ENCODE data around the gene PCSK4. TPM values are rescaled to one million over a fixed set of nuclear protein-coding genes. Genes with fewer than 3 reads are reported as not detected.
A peak's percentile ranks its signal among the peaks of the same experiment; 100 is the strongest.

Gene PCSK4
- total RNA-seq, 1 donor from 2014 or later: 0.53 TPM

DNA sequence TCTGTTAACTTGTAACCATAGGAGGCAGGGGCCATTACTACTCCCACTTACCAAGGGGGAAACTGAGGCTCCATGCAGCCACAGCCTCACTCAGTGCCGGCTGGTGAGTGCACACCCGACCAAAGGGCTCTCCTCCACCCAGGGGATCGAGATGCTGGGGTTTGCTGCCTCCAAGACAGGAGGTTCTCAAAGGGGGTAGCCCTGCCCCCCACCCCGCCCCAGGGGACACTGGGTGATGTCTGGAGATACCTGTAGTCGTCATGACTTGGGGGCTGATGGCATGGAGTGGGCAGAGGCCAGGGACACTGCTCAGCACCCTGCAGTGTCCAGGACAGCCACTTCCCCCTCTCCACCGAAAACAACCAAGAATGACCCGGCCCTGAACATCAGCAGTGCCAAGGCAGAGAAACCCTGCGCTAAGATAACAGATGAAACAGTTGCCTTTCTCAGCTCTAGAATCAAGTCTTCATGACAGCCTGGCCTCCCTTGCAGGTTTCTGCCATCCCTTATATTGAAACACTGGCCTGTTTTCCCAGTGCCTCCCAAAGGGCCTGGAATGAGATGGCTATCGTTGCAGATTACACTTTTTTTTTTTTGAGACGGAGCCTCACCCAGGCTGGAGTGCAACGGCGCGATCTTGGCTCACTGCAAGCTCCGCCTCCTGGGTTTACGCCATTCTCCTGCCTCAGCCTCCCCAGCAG is 4.1 kb upstream of the PCSK4 start:
- DNase-seq (ENCODE audit: low read depth) (no peak), FAIRE-seq (no peak)
- no peaks in the 10 kb centered on the region for H3K36me3 ChIP-seq (ENCODE audit: control insufficient read depth, insufficient read depth, low read length)
- no peak overlapping the region for H3K4me3 ChIP-seq (ENCODE audit: low read depth, low read length)
- TF ChIP-seq, protein P1, sequence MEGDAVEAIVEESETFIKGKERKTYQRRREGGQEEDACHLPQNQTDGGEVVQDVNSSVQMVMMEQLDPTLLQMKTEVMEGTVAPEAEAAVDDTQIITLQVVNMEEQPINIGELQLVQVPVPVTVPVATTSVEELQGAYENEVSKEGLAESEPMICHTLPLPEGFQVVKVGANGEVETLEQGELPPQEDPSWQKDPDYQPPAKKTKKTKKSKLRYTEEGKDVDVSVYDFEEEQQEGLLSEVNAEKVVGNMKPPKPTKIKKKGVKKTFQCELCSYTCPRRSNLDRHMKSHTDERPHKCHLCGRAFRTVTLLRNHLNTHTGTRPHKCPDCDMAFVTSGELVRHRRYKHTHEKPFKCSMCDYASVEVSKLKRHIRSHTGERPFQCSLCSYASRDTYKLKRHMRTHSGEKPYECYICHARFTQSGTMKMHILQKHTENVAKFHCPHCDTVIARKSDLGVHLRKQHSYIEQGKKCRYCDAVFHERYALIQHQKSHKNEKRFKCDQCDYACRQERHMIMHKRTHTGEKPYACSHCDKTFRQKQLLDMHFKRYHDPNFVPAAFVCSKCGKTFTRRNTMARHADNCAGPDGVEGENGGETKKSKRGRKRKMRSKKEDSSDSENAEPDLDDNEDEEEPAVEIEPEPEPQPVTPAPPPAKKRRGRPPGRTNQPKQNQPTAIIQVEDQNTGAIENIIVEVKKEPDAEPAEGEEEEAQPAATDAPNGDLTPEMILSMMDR (IDR thresholded peaks at IDR 0.05; ENCODE audit: insufficient read depth, low read length, severe bottlenecking): no peak
- no peaks in the 10 kb centered on the region for H3K27me3 ChIP-seq (ENCODE audit: control insufficient read depth, insufficient read depth, low read length)

DNA sequence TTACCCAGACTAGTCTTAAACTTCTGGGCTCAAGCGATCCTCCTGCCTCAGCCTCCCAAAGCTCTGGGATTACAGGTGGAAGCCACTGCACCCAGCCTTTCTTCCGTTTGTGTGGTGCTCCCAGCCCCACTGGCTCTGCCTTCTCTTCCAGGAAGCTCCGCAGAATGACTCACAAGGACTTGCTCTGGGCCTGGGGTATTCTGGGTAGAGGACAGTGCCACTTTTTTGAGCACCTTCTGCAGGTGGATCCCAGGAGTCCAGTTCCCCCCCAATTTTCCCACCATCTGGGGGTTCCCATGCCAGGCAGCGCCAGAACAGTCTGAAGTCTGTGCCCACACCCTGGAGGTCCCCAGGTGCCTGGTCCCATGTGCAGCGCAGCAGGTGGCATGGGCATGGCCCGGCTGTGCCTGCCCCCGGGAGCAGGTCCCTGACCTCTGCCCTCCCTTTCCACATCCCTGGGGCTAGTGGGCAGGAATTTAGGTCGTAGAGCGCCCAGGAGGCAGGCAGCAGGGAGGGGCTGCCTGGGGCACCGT is 2.4 kb upstream of the PCSK4 start:
- Histone ChIP-seq H3K27me3 (ENCODE audit: control insufficient read depth, insufficient read depth, low read length) (no peaks in the 10 kb centered on the region), H3K4me3 (ENCODE audit: low read depth, low read length) (no peak overlapping the region), H3K36me3 (ENCODE audit: control insufficient read depth, insufficient read depth, low read length) (no peaks in the 10 kb centered on the region)
- TF ChIP-seq, protein P1 (IDR thresholded peaks at IDR 0.05; ENCODE audit: insufficient read depth, low read length, severe bottlenecking): no peak
- DNase-seq (ENCODE audit: low read depth) (no peak), FAIRE-seq (no peak)

DNA sequence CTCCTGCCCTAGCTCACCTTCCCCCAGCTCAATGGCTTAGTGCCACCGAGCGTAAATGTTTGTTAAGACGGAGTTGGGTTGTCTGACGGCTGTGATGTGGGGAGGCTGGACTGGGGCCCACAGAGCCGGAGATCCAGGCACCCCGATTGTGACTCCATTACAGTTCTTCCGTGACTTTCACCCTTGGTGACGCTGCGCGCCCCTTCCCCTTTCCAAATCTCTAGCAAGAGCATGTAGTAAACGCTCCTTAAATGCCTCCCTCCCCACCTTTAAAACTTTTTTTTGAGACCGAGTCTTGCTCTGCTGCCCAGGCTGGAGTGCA is 1.7 kb upstream of the PCSK4 start:
- Histone ChIP-seq H3K36me3 (ENCODE audit: control insufficient read depth, insufficient read depth, low read length) (no peaks in the 10 kb centered on the region), H3K27me3 (ENCODE audit: control insufficient read depth, insufficient read depth, low read length) (no peaks in the 10 kb centered on the region), H3K4me3 (ENCODE audit: low read depth, low read length) (peak overlapping the region; percentile 63)
- DNase-seq (ENCODE audit: low read depth) (no peak), FAIRE-seq (no peak)
- TF ChIP-seq, protein P1 (IDR thresholded peaks at IDR 0.05; ENCODE audit: insufficient read depth, low read length, severe bottlenecking): no peak

DNA sequence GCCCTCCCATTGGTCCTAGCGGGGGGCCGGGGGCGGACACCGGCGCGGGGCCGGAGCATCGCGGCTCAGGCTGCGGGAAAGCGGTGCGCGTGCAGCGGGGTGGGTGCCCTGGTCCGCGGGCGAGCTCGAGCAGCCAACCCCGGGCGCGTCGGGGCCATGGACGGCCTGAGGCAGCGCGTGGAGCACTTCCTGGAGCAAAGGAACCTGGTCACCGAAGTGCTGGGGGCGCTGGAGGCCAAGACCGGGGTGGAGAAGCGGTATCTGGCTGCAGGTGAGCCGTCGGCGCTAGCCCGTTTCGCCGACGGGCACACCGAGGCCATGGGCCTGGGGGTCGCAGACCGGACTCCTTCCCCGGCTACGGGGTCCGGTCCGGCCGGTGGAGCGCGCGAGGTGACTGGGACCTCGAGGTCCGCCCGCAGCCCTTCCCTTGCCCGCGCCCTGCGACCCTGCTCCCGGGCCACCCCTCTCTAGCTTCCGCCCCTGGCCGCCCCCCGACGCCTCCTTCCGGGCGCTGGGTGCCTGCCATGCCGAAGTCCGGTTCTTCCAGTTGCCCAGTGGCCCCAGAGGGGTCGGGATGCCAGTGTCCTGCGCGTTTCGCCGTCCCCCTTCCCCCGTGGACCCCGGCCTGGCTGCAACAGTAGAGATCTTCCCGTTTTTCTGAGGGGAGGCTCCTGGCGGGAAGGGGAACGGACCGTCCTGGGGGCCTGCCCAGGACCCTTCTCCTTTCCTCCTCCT is 1.1 kb upstream of the PCSK4 start, which contains the start of gene REEP6:
TSS of gene REEP6 (plus strand) at position 68 of the 735 bp plus-strand sequence. CDS start at position 157, 89 bp downstream.
- no peak for FAIRE-seq
- Histone ChIP-seq H3K36me3 (ENCODE audit: control insufficient read depth, insufficient read depth, low read length) (no peaks in the 10 kb centered on the region), H3K27me3 (ENCODE audit: control insufficient read depth, insufficient read depth, low read length) (no peaks in the 10 kb centered on the region), H3K4me3 (ENCODE audit: low read depth, low read length) (peak within 1 kb of the TSS; percentile 63)
- DNase-seq (ENCODE audit: low read depth): no peak
- TF ChIP-seq, protein P1 (IDR thresholded peaks at IDR 0.05; ENCODE audit: insufficient read depth, low read length, severe bottlenecking): no peak

DNA sequence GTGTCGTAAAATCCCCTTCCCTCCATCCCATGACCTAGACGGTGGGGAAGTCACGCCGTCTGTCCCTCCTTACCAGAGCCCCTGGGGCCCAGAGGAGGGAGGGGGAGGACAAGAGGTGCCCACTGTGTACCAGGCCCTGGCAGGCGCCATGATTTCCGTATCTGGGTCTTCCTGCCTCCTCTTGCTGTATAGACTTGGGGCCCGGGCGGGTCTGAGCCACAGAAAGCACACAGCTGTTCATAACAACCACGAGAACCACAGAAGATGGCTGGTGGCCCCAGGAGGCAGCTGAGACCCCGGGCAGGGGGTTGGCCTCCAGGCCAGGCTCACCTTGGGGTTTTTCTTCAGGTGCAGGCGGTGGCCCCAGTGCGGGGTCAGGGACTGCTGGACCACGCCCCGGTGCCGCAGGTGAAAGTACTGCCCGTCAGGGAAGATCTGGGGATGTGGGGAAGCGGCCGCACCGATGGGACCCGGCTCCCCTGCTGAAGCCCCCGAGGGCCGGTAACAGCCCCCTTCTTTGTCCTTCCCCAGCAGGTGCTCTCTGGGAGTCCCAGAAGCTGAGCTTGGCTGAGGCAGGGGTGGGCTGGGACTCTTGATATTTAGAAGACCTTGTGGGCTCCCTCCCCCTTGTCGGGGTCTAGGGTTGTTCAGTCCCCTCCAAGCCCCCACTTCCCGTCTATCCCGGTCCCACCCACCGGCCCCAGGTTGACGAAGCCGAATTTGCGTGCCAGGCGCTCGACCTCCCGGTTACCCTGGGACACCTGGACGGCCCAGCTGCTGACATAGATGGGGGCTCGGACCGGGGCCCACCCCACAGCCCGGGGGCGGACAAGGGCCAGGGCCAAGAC is 463 bp downstream of the PCSK4 start:
- no peaks in the 10 kb centered on the region for H3K36me3 ChIP-seq (ENCODE audit: control insufficient read depth, insufficient read depth, low read length)
- peak overlapping the region; percentile 60 for H3K4me3 ChIP-seq (ENCODE audit: low read depth, low read length)
- DNase-seq (ENCODE audit: low read depth) (no peak), FAIRE-seq (no peak)
- H3K27me3 ChIP-seq (ENCODE audit: control insufficient read depth, insufficient read depth, low read length): no peaks in the 10 kb centered on the region
- TF ChIP-seq, protein P1 (IDR thresholded peaks at IDR 0.05; ENCODE audit: insufficient read depth, low read length, severe bottlenecking): no peak

All from bronchial epithelial cell (primary cell).